ENCODE results near the gene TMEM125. TPM values are rescaled to one million over a fixed set of nuclear protein-coding genes. Genes with fewer than 3 reads are reported as not detected.

TMEM125 gene
- total RNA-seq, 1 donor: 0.10 TPM

- Histone ChIP-seq H3K4me3 (ENCODE audit: low read length) (no peak overlapping the region), H3K4me1 (ENCODE audit: insufficient read depth, low read length) (no peaks in the 10 kb centered on the region), H3K27me3 (ENCODE audit: insufficient read depth, low read length) (no peaks in the 10 kb centered on the region), H3K9me3 (ENCODE audit: low read depth, low read length) (no peaks in the 10 kb centered on the region)
Observed at GRCh38 chr1:43305461-43305860, 35.7 kb downstream of the TMEM125 start.

GRCh38 chr1:43305926-43306687 lies 36.3 kb downstream of the TMEM125 start:
- no peaks in the 10 kb centered on the region for H3K9me3 ChIP-seq (ENCODE audit: low read depth, low read length)
- no peak overlapping the region for H3K4me3 ChIP-seq (ENCODE audit: low read length)
- H3K27me3 ChIP-seq (ENCODE audit: insufficient read depth, low read length): no peaks in the 10 kb centered on the region
- no peaks in the 10 kb centered on the region for H3K4me1 ChIP-seq (ENCODE audit: insufficient read depth, low read length)

GRCh38 chr1:43306688-43307457 lies 37.1 kb downstream of the TMEM125 start:
- H3K9me3 ChIP-seq (ENCODE audit: low read depth, low read length): no peaks in the 10 kb centered on the region
- H3K27me3 ChIP-seq (ENCODE audit: insufficient read depth, low read length): no peaks in the 10 kb centered on the region
- no peaks in the 10 kb centered on the region for H3K4me1 ChIP-seq (ENCODE audit: insufficient read depth, low read length)
- no peak overlapping the region for H3K4me3 ChIP-seq (ENCODE audit: low read length)

GRCh38 chr1:43307458-43308158 lies 37.8 kb downstream of the TMEM125 start:
- Histone ChIP-seq H3K4me1 (ENCODE audit: insufficient read depth, low read length) (no peaks in the 10 kb centered on the region), H3K27me3 (ENCODE audit: insufficient read depth, low read length) (no peaks in the 10 kb centered on the region), H3K9me3 (ENCODE audit: low read depth, low read length) (no peaks in the 10 kb centered on the region), H3K4me3 (ENCODE audit: low read length) (no peak overlapping the region)

- no peaks in the 10 kb centered on the region for H3K9me3 ChIP-seq (ENCODE audit: low read depth, low read length)
- H3K27me3 ChIP-seq (ENCODE audit: insufficient read depth, low read length): no peaks in the 10 kb centered on the region
- no peaks in the 10 kb centered on the region for H3K4me1 ChIP-seq (ENCODE audit: insufficient read depth, low read length)
- H3K4me3 ChIP-seq (ENCODE audit: low read length): no peak overlapping the region
Observed at GRCh38 chr1:43308635-43309404, 39.0 kb downstream of the TMEM125 start.

- H3K4me1 ChIP-seq (ENCODE audit: insufficient read depth, low read length): no peaks in the 10 kb centered on the region
- no peaks in the 10 kb centered on the region for H3K27me3 ChIP-seq (ENCODE audit: insufficient read depth, low read length)
- H3K4me3 ChIP-seq (ENCODE audit: low read length): no peak overlapping the region
- no peaks in the 10 kb centered on the region for H3K9me3 ChIP-seq (ENCODE audit: low read depth, low read length)
Observed at GRCh38 chr1:43309405-43310025, 39.7 kb downstream of the TMEM125 start.

GRCh38 chr1:43311521-43311920 lies 41.7 kb downstream of the TMEM125 start:
- no peaks in the 10 kb centered on the region for H3K9me3 ChIP-seq (ENCODE audit: low read depth, low read length)
- H3K4me1 ChIP-seq (ENCODE audit: insufficient read depth, low read length): no peaks in the 10 kb centered on the region
- H3K4me3 ChIP-seq (ENCODE audit: low read length): no peak overlapping the region
- no peaks in the 10 kb centered on the region for H3K27me3 ChIP-seq (ENCODE audit: insufficient read depth, low read length)

- H3K27me3 ChIP-seq (ENCODE audit: insufficient read depth, low read length): no peaks in the 10 kb centered on the region
- no peaks in the 10 kb centered on the region for H3K4me1 ChIP-seq (ENCODE audit: insufficient read depth, low read length)
- H3K9me3 ChIP-seq (ENCODE audit: low read depth, low read length): no peaks in the 10 kb centered on the region
- H3K4me3 ChIP-seq (ENCODE audit: low read length): no peak overlapping the region
Observed at GRCh38 chr1:43312212-43312623, 42.4 kb downstream of the TMEM125 start.

GRCh38 chr1:43312663-43313515 lies 43.1 kb downstream of the TMEM125 start:
- Histone ChIP-seq H3K27me3 (ENCODE audit: insufficient read depth, low read length) (no peaks in the 10 kb centered on the region), H3K4me1 (ENCODE audit: insufficient read depth, low read length) (no peaks in the 10 kb centered on the region), H3K4me3 (ENCODE audit: low read length) (no peak overlapping the region), H3K9me3 (ENCODE audit: low read depth, low read length) (no peaks in the 10 kb centered on the region)

GRCh38 chr1:43313771-43314170 lies 44.0 kb downstream of the TMEM125 start:
- Histone ChIP-seq H3K4me3 (ENCODE audit: low read length) (no peak overlapping the region), H3K9me3 (ENCODE audit: low read depth, low read length) (no peaks in the 10 kb centered on the region), H3K4me1 (ENCODE audit: insufficient read depth, low read length) (no peaks in the 10 kb centered on the region), H3K27me3 (ENCODE audit: insufficient read depth, low read length) (no peaks in the 10 kb centered on the region)

- Histone ChIP-seq H3K27me3 (ENCODE audit: insufficient read depth, low read length) (no peaks in the 10 kb centered on the region), H3K9me3 (ENCODE audit: low read depth, low read length) (no peaks in the 10 kb centered on the region), H3K4me1 (ENCODE audit: insufficient read depth, low read length) (no peaks in the 10 kb centered on the region), H3K4me3 (ENCODE audit: low read length) (no peak overlapping the region)
Observed at GRCh38 chr1:43314233-43314632, 44.5 kb downstream of the TMEM125 start.

GRCh38 chr1:43315481-43315880 lies 45.7 kb downstream of the TMEM125 start:
- H3K4me1 ChIP-seq (ENCODE audit: insufficient read depth, low read length): no peaks in the 10 kb centered on the region
- H3K4me3 ChIP-seq (ENCODE audit: low read length): no peak overlapping the region
- no peaks in the 10 kb centered on the region for H3K27me3 ChIP-seq (ENCODE audit: insufficient read depth, low read length)
- H3K9me3 ChIP-seq (ENCODE audit: low read depth, low read length): no peaks in the 10 kb centered on the region

GRCh38 chr1:43315963-43316737 lies 46.4 kb downstream of the TMEM125 start:
- Histone ChIP-seq H3K9me3 (ENCODE audit: low read depth, low read length) (no peaks in the 10 kb centered on the region), H3K4me3 (ENCODE audit: low read length) (no peak overlapping the region), H3K4me1 (ENCODE audit: insufficient read depth, low read length) (no peaks in the 10 kb centered on the region), H3K27me3 (ENCODE audit: insufficient read depth, low read length) (no peaks in the 10 kb centered on the region)

Measured in mononuclear cell (primary cell).